ENCODE data around the gene VARS2. TPM values are rescaled to one million over a fixed set of nuclear protein-coding genes. Genes with fewer than 3 reads are reported as not detected.
"Not testable (repeated sequence)": the region's sequence is repeated elsewhere in the genome, so short reads cannot be mapped to it uniquely, and the experiment has no call there.

Gene VARS2
- total RNA-seq, 1 experiment from 2014 or later = 23.6 TPM

DNA sequence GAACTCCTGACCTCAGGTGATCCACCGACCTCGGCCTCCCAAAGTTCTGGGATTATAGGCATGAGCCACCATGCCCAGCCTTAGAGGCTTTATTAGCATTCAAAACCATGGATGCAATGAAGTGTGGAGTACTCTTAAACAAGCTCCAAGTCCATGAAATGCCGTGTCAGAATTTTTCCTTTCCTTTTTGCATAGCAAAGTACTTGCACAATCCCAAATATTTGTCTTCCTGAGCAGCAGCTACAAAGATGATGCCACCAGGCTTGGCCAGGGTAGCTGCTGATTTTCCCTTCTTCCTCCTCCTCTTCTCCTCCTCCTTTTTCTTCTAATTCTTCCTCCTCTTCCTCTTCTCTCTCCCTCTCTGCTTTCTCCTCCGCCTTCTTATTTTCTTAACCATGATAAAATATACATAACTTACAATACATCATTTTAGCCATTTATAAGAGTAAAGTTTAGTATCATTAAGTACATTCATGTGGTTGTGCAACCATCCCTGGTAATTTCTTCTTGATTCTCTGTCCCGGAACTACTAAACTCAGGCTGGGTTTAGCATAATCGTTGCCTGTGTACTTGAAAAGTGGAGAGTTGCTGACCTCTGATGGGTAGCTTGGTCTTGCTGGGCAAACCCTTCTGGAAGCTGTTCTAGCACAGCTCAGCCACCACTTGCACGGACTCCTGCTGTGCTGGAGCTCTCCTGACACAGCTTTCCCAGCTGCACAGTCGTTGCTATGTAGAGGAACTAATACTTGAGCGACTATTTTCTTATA is 47.1 kb downstream of the VARS2 start:
- no peaks in the 10 kb centered on the region for H3K27me3 ChIP-seq
- no peak overlapping the region for H3K4me3 ChIP-seq
- DNase-seq = no peak
- H3K9me3 ChIP-seq = no peaks in the 10 kb centered on the region
- H3K36me3 ChIP-seq = no peaks in the 10 kb centered on the region

DNA sequence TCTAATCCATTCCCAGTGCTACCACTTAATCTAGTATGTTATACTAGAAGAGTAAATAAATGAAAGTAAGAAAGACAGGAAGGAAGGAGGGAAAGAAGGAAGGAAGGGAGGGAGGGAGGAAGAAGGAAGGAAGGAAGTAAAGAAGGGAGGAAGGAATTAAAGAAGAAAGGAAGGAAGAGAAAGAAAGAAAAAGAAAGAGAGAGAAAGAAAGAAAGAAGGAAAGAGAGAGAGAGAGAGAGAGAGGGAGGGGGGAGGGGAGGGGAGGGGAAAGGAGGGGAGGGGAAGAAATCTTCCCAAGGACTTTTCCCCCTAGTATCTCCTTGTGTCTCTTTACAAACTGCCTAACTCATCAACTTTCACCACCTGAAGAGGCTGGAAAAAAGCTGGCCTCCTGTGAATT is 48.7 kb downstream of the VARS2 start:
- Histone ChIP-seq H3K27me3 (no peaks in the 10 kb centered on the region), H3K4me3 (no peak overlapping the region), H3K9me3 (no peaks in the 10 kb centered on the region), H3K36me3 (no peaks in the 10 kb centered on the region)
- DNase-seq = no peak

DNA sequence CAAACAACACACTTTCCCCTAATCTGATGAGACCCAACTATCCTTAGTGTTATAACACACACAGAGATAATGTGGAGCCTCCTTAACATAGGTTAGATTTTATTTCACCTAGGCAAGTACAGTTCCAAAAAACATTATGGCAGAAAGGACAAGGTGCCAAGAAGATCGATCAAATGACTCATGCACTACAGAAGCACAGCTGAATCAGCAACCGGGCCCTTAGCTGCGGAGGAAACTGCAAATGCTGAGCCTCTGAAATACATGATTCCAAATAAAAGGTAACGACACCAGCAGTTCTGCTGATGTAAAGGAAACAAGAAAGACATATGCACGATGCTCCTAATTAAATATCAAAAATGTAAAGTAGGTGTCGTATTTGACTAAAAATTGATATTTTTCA is 49.6 kb downstream of the VARS2 start:
- Histone ChIP-seq H3K27me3 (no peaks in the 10 kb centered on the region), H3K36me3 (no peaks in the 10 kb centered on the region), H3K4me3 (no peak overlapping the region), H3K9me3 (no peaks in the 10 kb centered on the region)
- no peak for DNase-seq

DNA sequence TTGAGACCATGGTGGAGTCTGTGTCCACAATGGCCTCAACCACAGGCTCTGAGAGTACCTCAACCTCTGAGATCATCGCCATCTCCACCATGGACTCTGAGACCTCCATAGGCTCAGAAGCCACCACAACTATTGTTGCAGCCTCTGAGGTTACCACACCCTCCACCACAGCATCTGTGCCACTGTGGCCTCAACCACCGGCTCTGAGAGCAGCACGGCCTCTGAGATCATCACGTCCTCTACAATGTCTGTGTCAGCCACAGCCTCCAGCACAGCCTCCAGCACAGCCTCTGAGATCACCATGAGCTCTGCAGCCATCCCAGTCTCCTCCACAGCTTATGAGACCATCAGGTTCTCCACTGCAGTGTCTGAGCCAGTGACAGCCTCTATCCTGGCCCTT is 50.0 kb downstream of the VARS2 start:
- no peaks in the 10 kb centered on the region for H3K27me3 ChIP-seq
- no peak for DNase-seq
- H3K36me3 ChIP-seq = no peaks in the 10 kb centered on the region
- no peak overlapping the region for H3K4me3 ChIP-seq
- no peaks in the 10 kb centered on the region for H3K9me3 ChIP-seq

DNA sequence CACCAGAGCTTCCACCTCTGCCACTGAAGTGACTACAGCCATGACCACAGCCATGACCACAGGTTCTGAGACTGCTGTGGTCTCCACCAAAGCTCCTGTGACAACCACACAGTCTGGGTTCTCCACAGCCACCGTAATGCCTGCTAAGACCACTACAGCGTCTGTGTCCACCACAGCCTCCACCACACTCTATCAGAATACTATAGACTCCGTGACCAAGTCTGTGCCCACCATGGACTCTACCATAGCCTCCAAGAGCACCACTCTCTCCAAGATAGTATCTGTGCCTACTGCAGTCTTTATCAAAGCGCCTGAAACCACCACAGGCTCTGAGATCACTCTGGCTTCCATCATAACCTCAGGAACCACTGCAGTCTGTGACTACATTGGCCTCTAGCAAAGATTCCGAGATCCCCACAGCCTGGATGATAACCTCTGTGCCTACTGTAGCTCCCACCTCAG is 51.1 kb downstream of the VARS2 start:
- Histone ChIP-seq H3K27me3 (no peaks in the 10 kb centered on the region), H3K9me3 (no peaks in the 10 kb centered on the region), H3K4me3 (no peak overlapping the region), H3K36me3 (no peaks in the 10 kb centered on the region)
- no peak for DNase-seq

DNA sequence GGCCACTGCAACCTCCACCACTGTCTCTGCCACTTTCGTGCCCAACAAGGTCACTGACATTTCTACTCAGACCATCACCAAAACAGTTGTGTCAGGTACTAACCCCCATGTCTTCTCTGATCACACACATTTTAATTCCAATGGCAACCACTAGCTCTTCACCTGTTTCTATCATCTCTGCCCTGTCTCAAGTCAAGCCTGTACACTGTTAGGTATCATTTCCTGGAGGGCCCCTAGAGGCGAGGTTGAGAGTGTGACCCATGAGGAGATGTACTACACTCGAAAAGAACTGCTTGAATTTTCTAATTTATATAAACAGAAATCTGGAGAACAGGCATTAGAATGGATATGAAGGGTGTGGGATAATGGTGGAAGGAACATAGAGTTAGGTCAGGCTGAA is 52.1 kb downstream of the VARS2 start:
- no peaks in the 10 kb centered on the region for H3K9me3 ChIP-seq
- no peak for DNase-seq

DNA sequence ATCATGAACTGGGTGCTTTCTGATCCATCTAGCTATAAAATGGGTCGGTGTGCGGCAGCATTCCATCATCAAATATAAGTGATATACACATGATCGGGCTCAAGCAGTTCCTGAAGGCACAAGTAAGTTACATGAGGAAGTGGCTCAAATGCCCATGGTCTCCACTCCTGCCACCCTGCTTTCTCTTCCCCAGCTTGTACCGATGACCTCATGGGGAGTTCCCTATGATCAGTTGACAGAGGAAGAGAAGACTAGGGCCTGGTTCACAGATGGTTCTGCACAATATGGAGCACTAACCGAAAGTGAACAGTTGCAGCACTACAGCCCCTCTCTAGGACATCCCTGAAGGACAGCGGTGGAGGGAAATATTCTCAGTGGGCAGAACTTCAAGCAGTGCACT is 55.1 kb downstream of the VARS2 start:
- DNase-seq, H3K27me3 ChIP-seq, H3K36me3 ChIP-seq, H3K9me3 ChIP-seq, H3K4me3 ChIP-seq: not testable (repeated sequence)

More for the DNA sequence above, 52.1 kb downstream of the VARS2 start:
- H3K36me3 ChIP-seq = no peaks in the 10 kb centered on the region
- H3K27me3 ChIP-seq = no peaks in the 10 kb centered on the region
- no peak overlapping the region for H3K4me3 ChIP-seq

DNA sequence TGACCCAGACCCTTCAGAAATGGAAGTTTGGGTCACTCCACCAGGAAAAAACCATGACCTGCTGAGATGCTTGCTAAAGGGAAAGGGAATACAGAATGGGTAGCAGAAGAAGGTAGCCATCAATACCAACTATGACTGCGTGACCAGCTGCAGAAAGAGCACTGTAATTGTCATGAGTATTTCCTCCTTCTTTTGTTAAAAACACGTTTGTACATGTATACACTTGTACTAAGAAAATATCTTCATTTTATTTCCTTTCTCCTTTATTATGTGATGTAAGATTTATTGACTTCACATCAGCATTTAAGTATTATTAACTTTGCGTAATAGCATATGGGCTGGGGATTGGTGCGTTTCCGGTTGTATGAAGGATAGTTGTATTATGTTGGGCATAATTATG is 56.9 kb downstream of the VARS2 start:
- DNase-seq = no peak
- no peaks in the 10 kb centered on the region for H3K9me3 ChIP-seq
- no peak overlapping the region for H3K4me3 ChIP-seq
- no peaks in the 10 kb centered on the region for H3K36me3 ChIP-seq
- no peaks in the 10 kb centered on the region for H3K27me3 ChIP-seq

DNA sequence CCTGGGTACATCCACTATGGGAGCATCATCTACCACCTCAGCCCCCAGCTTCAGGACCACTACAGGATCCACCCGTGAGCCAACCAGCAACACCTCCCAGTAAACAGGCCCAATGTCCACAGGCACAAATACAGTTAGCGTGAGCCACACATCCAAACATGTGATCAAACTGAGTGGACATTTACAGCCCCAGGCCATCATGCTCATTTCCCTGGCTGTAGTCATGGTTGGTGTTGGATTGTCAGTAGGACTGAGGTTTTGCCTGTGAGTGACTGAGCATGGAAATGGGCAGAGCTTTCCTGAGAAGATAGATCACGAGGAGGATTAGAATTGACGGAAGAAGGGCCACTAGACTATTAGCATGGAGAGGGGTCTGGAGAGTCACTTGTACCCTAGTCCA is 58.8 kb downstream of the VARS2 start:
- no peak overlapping the region for H3K4me3 ChIP-seq
- no peaks in the 10 kb centered on the region for H3K36me3 ChIP-seq
- no peaks in the 10 kb centered on the region for H3K9me3 ChIP-seq
- no peak for DNase-seq
- H3K27me3 ChIP-seq = no peaks in the 10 kb centered on the region

DNA sequence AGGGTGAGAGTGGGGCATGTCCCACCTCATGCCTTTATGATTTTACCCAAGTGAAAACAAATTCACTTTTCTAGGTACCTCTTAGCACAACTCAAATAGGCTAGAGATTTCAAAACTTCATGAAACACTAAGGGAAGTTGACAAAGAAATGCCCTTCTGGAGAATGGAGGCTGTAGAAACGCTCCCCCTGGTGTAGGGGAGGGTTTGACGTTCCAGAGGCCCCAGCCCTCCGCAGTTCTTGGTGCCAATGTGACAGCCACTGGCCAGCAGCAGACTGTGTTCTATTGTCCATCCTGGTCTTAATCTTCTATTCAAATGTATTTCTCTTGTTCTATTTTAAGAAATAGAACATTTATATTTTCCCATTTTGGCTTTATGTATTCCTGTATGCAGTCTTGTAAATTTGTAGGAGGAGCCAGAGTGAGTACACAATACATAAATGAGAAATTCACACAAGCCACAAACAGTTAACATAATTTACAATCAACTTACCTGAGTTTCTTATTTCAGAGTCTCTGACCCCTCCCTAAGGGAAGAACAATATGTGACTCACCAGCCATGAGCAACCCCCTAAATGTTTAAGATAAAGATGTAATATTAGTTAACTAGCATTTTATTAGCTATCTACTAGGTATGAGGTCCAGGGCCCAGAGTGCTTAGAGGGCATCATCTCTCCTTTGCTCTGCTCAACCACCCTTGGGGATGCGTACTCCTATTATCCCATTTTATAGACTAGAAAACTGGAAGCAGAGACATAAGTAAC is 60.6 kb downstream of the VARS2 start:
- no peak for DNase-seq
- no peaks in the 10 kb centered on the region for H3K9me3 ChIP-seq
- no peak overlapping the region for H3K4me3 ChIP-seq
- H3K36me3 ChIP-seq = no peaks in the 10 kb centered on the region
- H3K27me3 ChIP-seq = no peaks in the 10 kb centered on the region

Other genes starting within 250 kb of the VARS2 start
- gene DHX16, start 241.2 kb upstream of the VARS2 start, total RNA-seq (2014; rRNA removed; shearing (Covaris generic); ENCODE audit: low replicate concordance) = 16.6 and 24.2 TPM in 2 replicates
- gene PPP1R18, start 227.6 kb upstream of the VARS2 start, total RNA-seq (2014; rRNA removed; shearing (Covaris generic); ENCODE audit: low replicate concordance) = 31.1 and 32.0 TPM in 2 replicates
- gene NRM, start 223.3 kb upstream of the VARS2 start, total RNA-seq (2014; rRNA removed; shearing (Covaris generic); ENCODE audit: low replicate concordance) = 0.25 and 3.4 TPM in 2 replicates
- gene MDC1, start 197.0 kb upstream of the VARS2 start, total RNA-seq (2014; rRNA removed; shearing (Covaris generic); ENCODE audit: low replicate concordance) = 5.4 and 10.8 TPM in 2 replicates
- gene TUBB, start 193.9 kb upstream of the VARS2 start, total RNA-seq (2014; rRNA removed; shearing (Covaris generic); ENCODE audit: low replicate concordance) = 241 and 386 TPM in 2 replicates
- gene FLOT1, start 171.6 kb upstream of the VARS2 start, total RNA-seq (2014; rRNA removed; shearing (Covaris generic); ENCODE audit: low replicate concordance) = 111 and 137 TPM in 2 replicates
- gene IER3, start 169.7 kb upstream of the VARS2 start, total RNA-seq (2014; rRNA removed; shearing (Covaris generic); ENCODE audit: low replicate concordance) = 53.6 and 54.6 TPM in 2 replicates
- gene DDR1, start 29.7 kb upstream of the VARS2 start, total RNA-seq (2014; rRNA removed; shearing (Covaris generic); ENCODE audit: low replicate concordance) = 16.7 and 52.0 TPM in 2 replicates
- gene GTF2H4, start 6.0 kb upstream of the VARS2 start, total RNA-seq (2014; rRNA removed; shearing (Covaris generic); ENCODE audit: low replicate concordance) = 18.8 and 26.4 TPM in 2 replicates
- not detected in 2 replicates for gene SFTA2, start 17.9 kb downstream of the VARS2 start, total RNA-seq (2014; rRNA removed; shearing (Covaris generic); ENCODE audit: low replicate concordance)
- not detected in 2 replicates for gene MUCL3, start 26.7 kb downstream of the VARS2 start, total RNA-seq (2014; rRNA removed; shearing (Covaris generic); ENCODE audit: low replicate concordance)
- gene MUC21, start 69.5 kb downstream of the VARS2 start, total RNA-seq (2014; rRNA removed; shearing (Covaris generic); ENCODE audit: low replicate concordance) = not detected in 2 replicates
- gene MUC22, start 96.2 kb downstream of the VARS2 start, total RNA-seq (2014; rRNA removed; shearing (Covaris generic); ENCODE audit: low replicate concordance) = not detected in 2 replicates
- 0.91 TPM in 1 of 2 replicates, not detected in the other for gene C6orf15, start 198.3 kb downstream of the VARS2 start, total RNA-seq (2014; rRNA removed; shearing (Covaris generic); ENCODE audit: low replicate concordance)
- not detected in 2 replicates for gene PSORS1C1, start 200.6 kb downstream of the VARS2 start, total RNA-seq (2014; rRNA removed; shearing (Covaris generic); ENCODE audit: low replicate concordance)
- not detected in 2 replicates for gene CDSN, start 206.2 kb downstream of the VARS2 start, total RNA-seq (2014; rRNA removed; shearing (Covaris generic); ENCODE audit: low replicate concordance)
- not detected in 2 replicates for gene PSORS1C2, start 224.8 kb downstream of the VARS2 start, total RNA-seq (2014; rRNA removed; shearing (Covaris generic); ENCODE audit: low replicate concordance)
- 9.6 and 21.7 TPM in 2 replicates for gene CCHCR1, start 243.6 kb downstream of the VARS2 start, total RNA-seq (2014; rRNA removed; shearing (Covaris generic); ENCODE audit: low replicate concordance)
- 17.3 and 25.0 TPM in 2 replicates for gene TCF19, start 244.4 kb downstream of the VARS2 start, total RNA-seq (2014; rRNA removed; shearing (Covaris generic); ENCODE audit: low replicate concordance)

Data from MG63 (cell line).